NCI-H128 (cell line): ENCODE results near the gene CMBL.

Experiments used
- DNase-seq: peaks from one replicate; lab custom pipeline; 2025; ENCODE audit not compliant: unreplicated experiment; lab: John Stamatoyannopoulos, UW

Gene CMBL

DNA sequence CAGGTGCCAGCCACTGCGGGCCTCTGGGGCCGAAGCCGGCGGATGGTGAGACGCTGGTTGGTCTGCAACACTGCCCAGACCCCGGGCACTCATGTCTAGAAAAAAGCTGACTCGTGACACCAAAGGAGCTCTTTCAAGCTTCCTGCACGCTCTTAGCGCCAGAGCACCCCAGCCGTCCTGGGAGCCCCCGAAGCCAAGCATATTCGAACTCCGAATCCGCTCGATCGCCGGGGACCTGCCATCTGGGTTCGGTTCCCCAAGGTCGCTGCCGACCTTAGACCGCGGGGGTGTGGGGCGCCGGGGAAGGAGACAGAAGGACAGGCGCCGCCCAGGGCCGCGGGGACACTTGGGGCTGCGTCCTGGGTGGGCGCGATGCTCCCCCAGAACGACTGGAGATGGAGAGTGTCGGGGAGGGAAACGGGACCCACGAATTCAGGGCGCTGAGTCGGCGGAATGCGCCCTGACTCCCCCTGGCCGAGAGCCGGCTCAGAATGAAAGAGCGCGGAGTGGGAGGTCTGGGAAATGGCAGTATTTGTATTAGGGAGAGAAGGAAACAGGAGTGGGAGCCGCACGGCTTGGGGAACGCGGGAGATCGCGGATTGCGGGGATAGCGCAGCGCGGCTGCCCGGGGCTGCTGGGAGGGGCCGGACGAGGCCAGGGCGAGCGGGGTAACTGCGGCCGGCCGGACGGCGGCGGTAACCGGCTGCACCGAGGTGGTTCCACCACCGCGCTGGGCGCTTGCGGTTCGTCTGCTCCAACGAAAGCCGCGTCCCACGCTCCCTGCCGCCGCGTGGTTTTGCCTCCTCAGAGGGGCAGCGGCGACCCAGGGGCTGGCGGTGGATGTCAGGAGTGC lies 25.7 kb upstream of the CMBL start:
- DNase-seq: no peak

DNA sequence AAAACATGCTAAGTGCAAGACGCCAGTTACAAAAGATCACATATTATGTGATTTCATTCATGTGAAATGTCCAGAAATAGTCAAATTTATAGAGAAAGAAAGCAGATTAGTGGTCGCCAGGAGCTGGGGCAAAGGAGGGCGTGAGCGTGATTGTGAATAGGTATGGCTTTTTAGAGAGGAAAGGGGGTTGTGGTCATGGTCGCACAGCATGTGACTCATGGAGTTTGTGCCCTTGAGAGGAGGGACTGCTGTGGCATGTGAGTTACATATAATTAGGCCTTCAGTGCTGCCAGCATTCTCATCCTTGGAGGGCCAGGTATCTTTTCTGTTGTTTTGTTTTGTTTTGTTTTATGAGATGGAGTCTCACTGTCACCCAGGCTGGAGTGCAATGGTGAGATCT lies 24.6 kb upstream of the CMBL start:
- no peak for DNase-seq

DNA sequence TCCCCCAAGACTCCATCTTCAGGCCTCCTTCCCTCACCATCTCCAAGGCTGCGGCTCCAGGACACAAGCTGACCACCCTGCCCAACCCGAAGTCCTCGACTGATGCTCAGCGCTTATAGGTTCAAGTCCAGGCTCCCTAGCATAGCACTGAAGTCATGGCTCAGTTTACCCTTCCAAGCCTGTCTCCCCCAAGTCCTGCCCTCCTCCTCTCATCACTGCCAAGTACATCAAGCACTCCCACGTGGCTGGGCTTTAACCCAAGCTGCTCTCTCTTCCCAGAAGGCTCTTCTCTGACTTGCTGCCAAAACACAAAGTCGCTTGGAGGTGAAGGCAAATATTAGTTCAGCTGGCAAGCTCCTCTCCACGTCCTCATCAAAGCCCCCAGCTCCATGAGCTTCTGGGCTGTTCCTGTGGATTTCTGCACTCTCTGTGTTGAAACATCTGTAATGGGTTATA lies 23.7 kb upstream of the CMBL start:
- no peak for DNase-seq

GRCh38 chr5:10330511-10331230 lies 23.0 kb upstream of the CMBL start:
- no peak for DNase-seq

- DNase-seq: no peak
Observed at GRCh38 chr5:10329820-10330481, 22.2 kb upstream of the CMBL start.

DNA sequence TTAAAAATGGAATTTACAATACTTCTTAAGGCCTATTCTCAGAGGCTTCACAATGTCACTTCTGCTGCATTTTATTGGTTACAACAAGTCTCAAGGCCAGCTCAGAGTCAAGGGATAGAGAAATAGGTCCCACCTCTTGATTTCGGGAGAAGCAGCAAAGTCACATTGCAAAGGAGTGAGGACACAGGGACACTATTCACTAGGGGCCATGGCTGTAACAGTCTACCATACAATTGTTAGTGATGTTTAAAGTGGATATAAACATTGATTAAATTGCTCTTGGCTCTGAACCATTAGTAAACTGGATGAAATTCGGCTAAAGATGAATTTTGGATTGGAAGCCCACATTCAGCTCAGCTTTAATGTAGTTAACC lies 21.7 kb upstream of the CMBL start:
- no peak for DNase-seq

GRCh38 chr5:10328323-10328722 lies 20.6 kb upstream of the CMBL start:
- no peak for DNase-seq

- DNase-seq: no peak
Observed at GRCh38 chr5:10324518-10325370, 17.0 kb upstream of the CMBL start.

DNA sequence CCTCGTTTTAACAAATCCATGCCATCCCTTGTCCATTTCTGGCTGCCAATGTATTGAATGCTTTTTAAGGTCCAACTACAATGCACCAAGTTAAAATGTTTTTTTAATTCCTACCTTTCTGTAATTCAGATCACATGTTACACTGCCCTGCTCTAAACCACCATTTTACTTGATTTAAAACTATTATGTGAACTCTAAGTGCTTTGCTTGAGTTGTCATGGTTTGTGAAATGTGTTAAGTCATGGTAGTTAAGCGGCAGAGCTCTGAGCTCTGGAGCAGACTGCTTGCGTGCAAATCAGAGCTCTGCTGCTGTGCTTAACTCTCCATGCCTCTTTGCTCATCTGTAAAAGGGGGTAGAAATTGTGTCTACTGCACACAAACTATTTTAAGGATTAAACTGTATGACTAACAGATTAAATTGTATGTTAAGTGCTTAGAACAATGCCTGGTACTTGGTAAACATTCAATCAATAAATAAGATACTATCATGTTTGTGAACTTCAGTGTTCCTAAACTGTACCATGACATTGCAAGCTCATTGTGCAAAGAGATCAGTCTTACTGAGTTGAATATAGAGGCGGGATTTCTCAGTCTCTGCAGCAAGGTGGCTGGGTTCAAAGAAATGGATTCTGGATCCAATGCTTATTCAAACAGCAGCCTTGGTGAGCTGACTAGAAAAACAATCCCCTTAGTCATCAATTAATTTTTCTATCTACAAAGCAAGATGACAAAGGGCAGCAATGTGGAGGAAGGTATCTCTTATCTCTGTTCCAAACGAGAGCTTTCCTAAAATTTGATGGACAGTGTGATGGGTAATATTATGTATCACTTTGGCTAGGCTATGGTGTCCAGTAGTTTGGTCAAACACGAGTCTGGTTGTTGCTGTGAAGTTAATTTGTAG lies 16.1 kb upstream of the CMBL start:
- no peak for DNase-seq

- DNase-seq: no peak
Observed at GRCh38 chr5:10321882-10322281, 14.2 kb upstream of the CMBL start.

DNA sequence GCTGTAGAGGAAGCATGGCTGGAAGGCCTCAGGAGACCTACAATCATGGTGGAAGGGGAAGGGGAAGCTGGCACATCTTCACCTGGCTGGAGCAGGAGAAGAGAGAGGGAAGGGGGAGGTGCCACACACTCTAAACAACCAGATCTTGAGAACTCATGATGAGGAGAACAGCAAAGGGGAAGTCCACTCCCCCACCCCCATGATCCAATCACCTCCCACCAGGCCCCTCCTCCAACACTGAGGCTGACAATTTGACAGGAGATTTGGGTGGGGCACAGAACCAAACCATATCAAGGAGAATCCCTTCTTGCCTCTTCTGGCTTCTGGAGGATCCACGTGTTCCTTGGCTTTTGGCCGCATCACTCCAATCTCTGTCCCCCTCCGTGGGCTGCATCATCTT lies 13.1 kb upstream of the CMBL start:
- DNase-seq: no peak

GRCh38 chr5:10319202-10319851 lies 11.6 kb upstream of the CMBL start:
- DNase-seq: no peak

GRCh38 chr5:10317825-10318682 lies 10.4 kb upstream of the CMBL start:
- DNase-seq: no peak

DNA sequence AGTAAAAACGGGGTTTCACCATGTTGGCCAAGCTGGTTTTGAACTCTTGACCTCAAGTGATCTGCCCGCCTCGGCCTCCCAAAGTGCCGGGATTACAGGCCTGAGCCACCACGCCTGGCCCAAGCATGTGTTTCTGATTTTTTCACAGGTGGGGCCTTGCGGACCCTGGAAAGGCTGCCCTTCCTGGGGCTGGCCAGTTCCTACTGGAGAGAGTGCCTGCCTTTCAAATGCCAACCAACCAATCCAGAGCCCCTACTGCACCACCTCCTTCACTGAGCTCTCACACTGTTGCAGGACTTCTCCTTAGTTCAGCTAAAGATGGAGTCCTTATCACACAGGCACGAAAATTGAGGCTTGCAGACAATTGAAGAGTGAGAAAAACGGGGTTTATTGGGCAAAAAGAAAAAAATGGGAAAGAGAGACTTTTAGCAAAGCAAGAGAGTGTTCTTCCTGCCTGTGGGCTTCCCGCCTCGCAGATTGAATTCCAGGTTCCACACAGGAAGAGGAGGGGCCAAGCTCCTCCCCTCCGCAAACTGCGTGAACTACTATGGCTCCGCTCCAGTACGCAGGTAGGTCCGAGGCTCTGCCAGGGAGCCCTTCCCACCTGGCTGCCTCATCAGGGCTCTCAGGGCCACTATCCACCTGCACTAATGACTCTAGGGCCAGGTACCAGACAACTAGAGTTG lies 8.3 kb upstream of the CMBL start:
- DNase-seq: no peak

DNA sequence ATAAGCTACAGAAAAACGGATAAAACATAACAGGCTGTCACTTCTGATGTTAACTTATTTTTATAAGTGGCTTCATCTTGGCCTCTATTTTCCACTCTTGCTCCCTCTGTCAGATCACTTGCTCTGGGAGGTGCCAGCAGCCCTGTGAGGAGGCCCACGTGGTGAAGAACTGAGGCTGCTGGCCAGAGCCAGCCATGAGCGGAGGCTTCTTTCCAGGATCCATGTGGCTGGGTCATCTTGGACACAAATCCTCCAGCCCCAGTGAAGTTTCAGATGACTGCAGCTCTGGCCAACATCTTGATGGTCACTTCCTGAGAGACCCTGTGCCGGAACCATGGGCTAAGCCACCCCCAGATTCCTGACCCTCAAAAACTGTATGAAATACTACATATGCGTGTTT lies 7.5 kb upstream of the CMBL start:
- DNase-seq: no peak

GRCh38 chr5:10311595-10312425 lies 4.1 kb upstream of the CMBL start:
- no peak for DNase-seq
